Neural cell (in vitro differentiated cells): Measurements from ENCODE around the gene DNAJC11.
"Not testable (repeated sequence)": the region's sequence is repeated elsewhere in the genome, so short reads cannot be mapped to it uniquely, and the experiment has no call there.

Experiments used
- POLR2AphosphoS5 ChIP-seq: IDR thresholded peaks from 2 replicates; pipeline ENCODE4 v1.6.1; 2012
- TF ChIP-seq, protein P1 (sequence below): fragments of 450-650 bp; IDR thresholded peaks from 2 replicates; pipeline ENCODE4 v1.5.1; 2014; ENCODE audit warnings: antibody characterized with exemption, mild to moderate bottlenecking, moderate library complexity; ENCODE audit not compliant: poor library complexity, severe bottlenecking

DNA sequence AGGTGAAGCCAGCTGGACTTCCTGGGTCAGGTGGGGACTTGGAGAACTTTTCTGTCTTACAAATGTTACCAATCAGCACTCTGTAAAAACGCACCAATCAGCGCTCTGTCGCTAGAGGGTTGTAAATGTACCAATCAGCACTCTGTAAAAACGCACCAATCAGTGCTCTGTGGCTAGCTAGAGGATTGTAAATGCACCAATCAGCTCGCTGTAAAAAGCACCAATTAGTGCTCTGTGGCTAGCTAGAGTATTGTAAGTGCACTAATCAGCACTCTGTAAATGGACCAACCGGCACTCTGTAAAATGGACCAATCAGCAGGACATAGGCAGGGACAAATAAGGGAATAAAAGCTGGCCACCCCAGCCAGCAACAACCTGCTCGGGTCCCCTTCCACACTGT is 39.1 kb downstream of the DNAJC11 start:
- TF ChIP-seq, protein P1, sequence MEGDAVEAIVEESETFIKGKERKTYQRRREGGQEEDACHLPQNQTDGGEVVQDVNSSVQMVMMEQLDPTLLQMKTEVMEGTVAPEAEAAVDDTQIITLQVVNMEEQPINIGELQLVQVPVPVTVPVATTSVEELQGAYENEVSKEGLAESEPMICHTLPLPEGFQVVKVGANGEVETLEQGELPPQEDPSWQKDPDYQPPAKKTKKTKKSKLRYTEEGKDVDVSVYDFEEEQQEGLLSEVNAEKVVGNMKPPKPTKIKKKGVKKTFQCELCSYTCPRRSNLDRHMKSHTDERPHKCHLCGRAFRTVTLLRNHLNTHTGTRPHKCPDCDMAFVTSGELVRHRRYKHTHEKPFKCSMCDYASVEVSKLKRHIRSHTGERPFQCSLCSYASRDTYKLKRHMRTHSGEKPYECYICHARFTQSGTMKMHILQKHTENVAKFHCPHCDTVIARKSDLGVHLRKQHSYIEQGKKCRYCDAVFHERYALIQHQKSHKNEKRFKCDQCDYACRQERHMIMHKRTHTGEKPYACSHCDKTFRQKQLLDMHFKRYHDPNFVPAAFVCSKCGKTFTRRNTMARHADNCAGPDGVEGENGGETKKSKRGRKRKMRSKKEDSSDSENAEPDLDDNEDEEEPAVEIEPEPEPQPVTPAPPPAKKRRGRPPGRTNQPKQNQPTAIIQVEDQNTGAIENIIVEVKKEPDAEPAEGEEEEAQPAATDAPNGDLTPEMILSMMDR, result not testable (repeated sequence)
- not testable (repeated sequence) for TF ChIP-seq POLR2AphosphoS5
